GM23248 (cell line): Measurements from ENCODE around the gene CAMK1D. TPM values are rescaled to one million over a fixed set of nuclear protein-coding genes. Genes with fewer than 3 reads are reported as not detected.
"Not testable (repeated sequence)": the region's sequence is repeated elsewhere in the genome, so short reads cannot be mapped to it uniquely, and the experiment has no call there.

ENCODE experiments used
- DNase-seq: peaks from one replicate; pipeline ENCODE4 v3.0.0-alpha.2; 2015
- H2AFZ ChIP-seq: fragments of 200-600 bp; sonication (generic); 2 replicates; pipeline ENCODE4 v1.6.1; 2016; ENCODE audit warnings: antibody characterized with exemption
- H3F3A ChIP-seq: fragments of 200-600 bp; sonication (generic); 2 replicates; pipeline ENCODE4 v1.6.1; 2016; ENCODE audit warnings: mild to moderate bottlenecking, antibody characterized with exemption, mixed run types; ENCODE audit not compliant: insufficient read depth
- H3K27ac ChIP-seq: fragments of 200-600 bp; sonication (generic); 2 replicates; pipeline ENCODE4 v1.5.1; 2016; ENCODE audit warnings: mild to moderate bottlenecking
- H3K27me3 ChIP-seq: fragments of 200-600 bp; sonication (generic); replicated peaks from 2 replicates; pipeline ENCODE4 v1.6.1; 2016; ENCODE audit warnings: mild to moderate bottlenecking; ENCODE audit not compliant: insufficient read depth
- H3K36me3 ChIP-seq: fragments of 200-600 bp; sonication (generic); 2 replicates; pipeline ENCODE4 v1.6.1; 2016; ENCODE audit warnings: low read depth, mild to moderate bottlenecking
- H3K4me1 ChIP-seq: fragments of 200-600 bp; sonication (generic); 2 replicates; pipeline ENCODE4 v1.6.1; 2016; ENCODE audit warnings: mild to moderate bottlenecking; ENCODE audit not compliant: insufficient read depth
- H3K4me2 ChIP-seq: fragments of 200-600 bp; sonication (generic); one replicate; pipeline ENCODE4 v1.6.1; 2016; ENCODE audit warnings: mild to moderate bottlenecking; ENCODE audit not compliant: unreplicated experiment
- H3K4me3 ChIP-seq: fragments of 200-600 bp; sonication (generic); 2 replicates; pipeline ENCODE4 v1.5.1; 2016; ENCODE audit warnings: mild to moderate bottlenecking
- H3K79me2 ChIP-seq: fragments of 200-600 bp; sonication (generic); 2 replicates; pipeline ENCODE4 v1.6.1; 2016; ENCODE audit warnings: mild to moderate bottlenecking; ENCODE audit not compliant: insufficient read depth
- H3K9ac ChIP-seq: fragments of 200-600 bp; sonication (generic); 2 replicates; pipeline ENCODE4 v1.6.1; 2016; ENCODE audit warnings: mild to moderate bottlenecking
- H3K9me2 ChIP-seq: fragments of 200-600 bp; sonication (generic); 2 replicates; pipeline ENCODE4 v1.6.1; 2016; ENCODE audit warnings: mixed run types, mild to moderate bottlenecking, moderate library complexity; ENCODE audit not compliant: insufficient read depth
- H3K9me3 ChIP-seq: fragments of 200-600 bp; sonication (generic); one replicate; pipeline ENCODE4 v1.6.1; 2017; ENCODE audit warnings: low read depth
- H4K20me1 ChIP-seq: fragments of 200-600 bp; sonication (generic); 2 replicates; pipeline ENCODE4 v1.6.0; 2016; ENCODE audit not compliant: insufficient read depth
- EZH2 ChIP-seq: fragments of 200-600 bp; sonication (generic); IDR thresholded peaks from 2 replicates; pipeline ENCODE4 v1.6.1; 2018; ENCODE audit warnings: antibody characterized with exemption, mild to moderate bottlenecking; ENCODE audit not compliant: insufficient read depth, poor library complexity, severe bottlenecking
- EZH2phosphoT487 ChIP-seq: fragments of 200-600 bp; sonication (generic); IDR thresholded peaks from 2 replicates; pipeline ENCODE4 v1.6.1; 2018; ENCODE audit warnings: antibody characterized with exemption, moderate library complexity, mild to moderate bottlenecking, low read depth; ENCODE audit not compliant: insufficient read depth
- WGBS, 2 experiments: methylation state at CpG; one replicate each; pipeline ENCODE4 v1.1.6; 2015 to 2017; ENCODE audit warnings: low lambda C conversion rate in 2 of 2, low coverage in 1 of 2; ENCODE audit errors: missing lambda C conversion rate in 2 of 2; 5-methylcytosine and 5-hydroxymethylcytosine counted together
- in situ Hi-C: fragments of 300-500 bp; cut with MboI; formaldehyde crosslinking; loops from 2 replicates; pipeline ENCODE4 v1.15.0; 2020
- polyA plus RNA-seq: library from polyadenylated mRNA; unstranded; fragments of >200 nt; fragmentation: Nextera tagmentation; extraction: Ambion mirVana; gene quantifications from 2 replicates; pipeline ENCODE4 v1.2.1, GENCODE V29; 2016
- total RNA-seq: library from RNA; depleted of rRNA; stranded (reverse); fragments of >200 nt; shearing (Covaris generic); gene quantifications from 2 replicates; pipeline ENCODE4 v1.2.3, GENCODE V29; 2014

Gene CAMK1D
- total and polyA plus RNA-seq, 2 experiments from 2014 or later: 0.22 to 0.55 TPM

DNA sequence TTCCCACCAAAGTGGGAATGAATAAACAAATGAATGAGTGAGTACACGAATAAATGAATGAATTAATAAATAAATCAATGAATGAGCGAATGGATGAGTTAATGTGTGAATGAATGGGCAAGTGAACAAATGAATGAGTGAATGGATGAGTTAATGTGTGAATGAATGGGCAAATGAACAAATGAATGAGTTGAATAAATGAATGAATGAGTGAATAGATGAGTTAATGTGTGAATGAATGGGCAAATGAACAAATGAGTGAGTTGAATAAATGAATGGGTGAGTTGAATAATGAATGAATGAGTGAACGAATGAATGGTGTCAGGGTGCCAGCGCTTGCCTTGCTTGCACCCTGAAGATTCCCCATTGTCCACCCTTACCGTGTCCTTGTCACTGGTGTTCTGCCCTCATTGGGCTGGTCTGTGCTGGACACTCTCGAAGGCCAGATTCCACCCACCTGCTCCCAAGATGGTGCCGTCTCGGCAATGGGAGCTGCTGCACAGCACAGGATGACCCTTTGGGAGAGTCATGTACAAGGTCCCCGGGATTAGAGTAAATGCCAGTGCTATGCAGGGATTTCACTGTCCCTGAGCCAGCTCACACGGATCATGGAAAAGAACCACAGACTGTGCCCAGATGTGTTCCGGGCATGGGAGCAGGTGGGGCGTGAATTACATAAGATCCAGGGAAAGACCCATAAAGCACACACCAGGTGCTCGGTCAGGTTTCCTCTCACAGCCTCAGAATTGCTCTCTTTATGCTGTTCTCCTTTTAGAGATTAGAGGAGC lies 83.2 kb downstream of the CAMK1D start:
- no peak overlapping the region for H3K4me2 ChIP-seq
- no peaks in the 10 kb centered on the region for H3F3A ChIP-seq
- DNase-seq: no peak
- H3K27ac ChIP-seq: no peak overlapping the region
- H3K4me3 ChIP-seq: no peak overlapping the region
- no peaks in the 10 kb centered on the region for H3K9me3 ChIP-seq
- H3K9ac ChIP-seq: no peak overlapping the region
- no peaks in the 10 kb centered on the region for H3K36me3 ChIP-seq
- H3K27me3 ChIP-seq: peaks cover 44% of the 10 kb centered on the region
- TF ChIP-seq EZH2phosphoT487 (no peak), EZH2 (no peak)
- no peaks in the 10 kb centered on the region for H3K4me1 ChIP-seq
- H3K9me2 ChIP-seq: no peaks in the 10 kb centered on the region
- no peaks in the 10 kb centered on the region for H4K20me1 ChIP-seq
- in situ Hi-C loops: no loop called here
- H2AFZ ChIP-seq: no peak overlapping the region
- H3K79me2 ChIP-seq: no peaks in the 10 kb centered on the region
- WGBS, 2 experiments: 65 to 69% methylated on average over 13 of the region's 13 CpGs

DNA sequence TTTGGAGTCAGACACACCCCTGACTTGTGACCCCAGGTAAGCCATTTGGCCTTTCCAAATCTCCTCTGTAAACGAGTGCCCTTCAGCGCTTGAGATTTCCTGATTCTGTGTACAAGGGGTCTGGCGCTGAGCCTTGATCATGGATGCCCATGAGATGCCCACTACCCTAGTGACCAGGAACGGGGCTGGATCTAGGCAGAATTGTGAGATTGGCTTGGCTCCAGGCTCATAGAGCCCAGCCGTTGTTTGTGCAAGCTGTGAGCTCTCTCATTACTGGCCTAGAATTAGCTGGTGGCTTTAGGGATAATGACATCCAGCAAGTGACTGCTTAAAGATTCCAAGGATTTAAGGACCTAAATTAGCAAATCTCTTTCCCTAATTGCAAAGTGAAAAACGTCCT lies 84.9 kb downstream of the CAMK1D start:
- Histone ChIP-seq H3K36me3 (no peaks in the 10 kb centered on the region), H4K20me1 (no peaks in the 10 kb centered on the region), H2AFZ (no peak overlapping the region), H3K79me2 (no peaks in the 10 kb centered on the region), H3K27ac (no peak overlapping the region), H3K4me2 (no peak overlapping the region), H3K9ac (no peak overlapping the region), H3K9me3 (no peaks in the 10 kb centered on the region), H3K4me1 (no peaks in the 10 kb centered on the region), H3K9me2 (no peaks in the 10 kb centered on the region), H3K27me3 (peaks cover 44% of the 10 kb centered on the region), H3K4me3 (no peak overlapping the region), H3F3A (no peaks in the 10 kb centered on the region)
- WGBS, 2 experiments: 47 to 48% methylated on average over 6 of the region's 6 CpGs
- no peak for DNase-seq
- in situ Hi-C loops: no loop called here
- TF ChIP-seq EZH2 (no peak), EZH2phosphoT487 (no peak)

- H4K20me1 ChIP-seq, H3K4me2 ChIP-seq, in situ Hi-C loops, H3F3A ChIP-seq, H3K4me3 ChIP-seq, H3K9ac ChIP-seq, H2AFZ ChIP-seq, H3K27ac ChIP-seq, H3K79me2 ChIP-seq, H3K4me1 ChIP-seq, DNase-seq, H3K9me3 ChIP-seq, H3K36me3 ChIP-seq, H3K9me2 ChIP-seq: not testable (repeated sequence)
- 74 to 75% methylated on average over 8 of the region's 8 CpGs for WGBS, 2 experiments
- H3K27me3 ChIP-seq: peaks cover 42% of the 10 kb centered on the region
These were observed 85.3 kb downstream of the CAMK1D start for GRCh38 chr10:12434677-12435076.

DNA sequence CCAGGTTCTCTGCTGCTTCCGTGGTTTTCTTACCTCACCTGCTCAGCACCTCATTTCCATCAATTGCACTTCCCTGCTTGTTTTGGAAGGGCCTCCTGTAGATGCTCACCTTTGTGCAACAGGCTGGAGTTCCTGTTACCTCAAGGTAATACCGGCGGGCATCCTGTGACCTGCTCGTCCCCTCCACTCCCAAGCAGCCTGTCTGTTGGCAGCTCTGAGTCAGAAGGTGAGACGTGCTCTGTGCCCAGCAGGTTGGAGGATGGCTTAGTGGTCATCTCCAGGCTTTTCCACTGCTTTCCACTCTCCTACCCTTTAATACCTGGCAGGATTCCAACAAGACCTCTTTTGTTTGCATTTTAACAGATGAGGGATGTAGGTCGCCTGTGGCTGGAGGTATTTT lies 86.0 kb downstream of the CAMK1D start:
- Histone ChIP-seq H3K27me3 (peaks cover 35% of the 10 kb centered on the region), H2AFZ (no peak overlapping the region), H3K36me3 (no peaks in the 10 kb centered on the region), H3K9ac (no peak overlapping the region), H3K4me2 (no peak overlapping the region), H3K4me3 (no peak overlapping the region), H3K27ac (no peak overlapping the region), H3K4me1 (no peaks in the 10 kb centered on the region), H3F3A (no peaks in the 10 kb centered on the region), H4K20me1 (no peaks in the 10 kb centered on the region), H3K79me2 (no peaks in the 10 kb centered on the region), H3K9me2 (no peaks in the 10 kb centered on the region), H3K9me3 (no peaks in the 10 kb centered on the region)
- no peak for DNase-seq
- in situ Hi-C loops: no loop called here
- TF ChIP-seq EZH2phosphoT487: no peak
- no peak for TF ChIP-seq EZH2
- 75 to 87% methylated on average over 6 of the region's 6 CpGs for WGBS, 2 experiments
